Liver (tissue), 9 donors: Measurements from ENCODE around the gene ZNF664. TPM values are rescaled to one million over a fixed set of nuclear protein-coding genes. Genes with fewer than 3 reads are reported as not detected.

ENCODE experiments used
- DNase-seq: peaks from one replicate; pipeline ENCODE4 v3.0.0-alpha.2; 2017; ENCODE audit warnings: low spot score
- H3K27ac ChIP-seq, 2 donors: one replicate each; pipeline ENCODE4 v1.7.0; 2013; ENCODE audit warnings: inconsistent platforms in 2 of 2, low read length in 2 of 2, control low read depth in 1 of 2, low read depth in 1 of 2, mild to moderate bottlenecking in 1 of 2
- H3K27me3 ChIP-seq, 4 donors: one replicate each; pipeline versions ENCODE4 v1.6.1 to v1.7.0; 2013; ENCODE audit warnings: low read length in 3 of 4, inconsistent platforms in 1 of 4, mild to moderate bottlenecking in 1 of 4, moderate library complexity in 1 of 4; ENCODE audit not compliant: control insufficient read depth in 4 of 4, insufficient read depth in 4 of 4
- H3K36me3 ChIP-seq, 4 donors: one replicate each; pipeline versions ENCODE4 v1.6.1 to v1.7.0; 2013; ENCODE audit warnings: low read length in 3 of 4, mild to moderate bottlenecking in 3 of 4, low read depth in 1 of 4, moderate library complexity in 1 of 4; ENCODE audit not compliant: control insufficient read depth in 4 of 4, insufficient read depth in 3 of 4
- H3K4me1 ChIP-seq, 4 donors: one replicate each; pipeline versions ENCODE4 v1.6.1 to v1.7.0; 2013; ENCODE audit warnings: low read length in 3 of 4, mild to moderate bottlenecking in 3 of 4, moderate library complexity in 1 of 4; ENCODE audit not compliant: control insufficient read depth in 4 of 4, insufficient read depth in 4 of 4
- H3K4me3 ChIP-seq, 3 donors: one replicate each; pipeline versions ENCODE4 v1.6.1 to v1.7.0; 2013; ENCODE audit warnings: low read length in 3 of 3, control low read depth in 1 of 3, low read depth in 1 of 3, mild to moderate bottlenecking in 1 of 3
- H3K9ac ChIP-seq, 2 donors: one replicate each; pipeline ENCODE4 v1.7.0; 2013; ENCODE audit warnings: low read length in 2 of 2, mild to moderate bottlenecking in 2 of 2, moderate library complexity in 2 of 2, control low read depth in 1 of 2, low read depth in 1 of 2
- H3K9me3 ChIP-seq, 4 donors: one replicate each; pipeline versions ENCODE4 v1.6.1 to v1.7.0; 2013; ENCODE audit warnings: low read length in 3 of 4; ENCODE audit not compliant: control insufficient read depth in 4 of 4
- ATF3 ChIP-seq: IDR thresholded peaks from 2 replicates; pipeline ENCODE4 v1.6.1; 2016; ENCODE audit warnings: antibody characterized with exemption
- CTCF ChIP-seq: fragments of 150-350 bp; IDR thresholded peaks from 2 replicates; pipeline ENCODE4 v1.5.1; 2017; ENCODE audit warnings: improper control_type of control experiment, low read depth, low read length; ENCODE audit not compliant: missing input control
- FOXA1 ChIP-seq: IDR thresholded peaks from 2 replicates; pipeline ENCODE4 v1.6.1; 2016; ENCODE audit warnings: antibody characterized with exemption
- FOXA2 ChIP-seq: IDR thresholded peaks from 2 replicates; pipeline ENCODE4 v1.6.1; 2016; ENCODE audit warnings: antibody characterized with exemption
- HNF4A ChIP-seq, 2 donors: conservative IDR thresholded peaks; 2 replicates each; pipeline ENCODE4 v1.6.1; 2016; ENCODE audit warnings: antibody characterized with exemption in 2 of 2, mild to moderate bottlenecking in 2 of 2
- HNF4G ChIP-seq: IDR thresholded peaks from 2 replicates; pipeline ENCODE4 v1.6.1; 2016; ENCODE audit warnings: antibody characterized with exemption
- JUND ChIP-seq, 2 donors: IDR thresholded peaks; 2 replicates each; pipeline ENCODE4 v1.6.1; 2016; ENCODE audit warnings: antibody characterized with exemption in 2 of 2
- MAX ChIP-seq: IDR thresholded peaks from 2 replicates; pipeline ENCODE4 v1.6.1; 2016; ENCODE audit warnings: antibody characterized with exemption
- RAD21 ChIP-seq, 2 donors: IDR thresholded peaks; 2 replicates each; pipeline ENCODE4 v1.6.1; 2016; ENCODE audit warnings: antibody characterized with exemption in 2 of 2, mild to moderate bottlenecking in 2 of 2
- REST ChIP-seq: IDR thresholded peaks from 2 replicates; pipeline ENCODE4 v1.6.1; 2016; ENCODE audit warnings: antibody characterized with exemption, mild to moderate bottlenecking
- RXRA ChIP-seq, 2 donors: IDR thresholded peaks; 2 replicates each; pipeline ENCODE4 v1.6.1; 2017 to 2018; ENCODE audit warnings: antibody characterized with exemption in 2 of 2, mild to moderate bottlenecking in 1 of 2
- SP1 ChIP-seq: IDR thresholded peaks from 2 replicates; pipeline ENCODE4 v1.6.1; 2018; ENCODE audit warnings: antibody characterized with exemption, mild to moderate bottlenecking
- ZBTB33 ChIP-seq: IDR thresholded peaks from 2 replicates; pipeline ENCODE4 v1.6.1; 2016; ENCODE audit warnings: antibody characterized with exemption
- WGBS: extraction: QIAGEN DNeasy Blood & Tissue Kit; methylation state at CpG from one replicate; pipeline ENCODE4 v1.1.7; 2013; 5-methylcytosine and 5-hydroxymethylcytosine counted together
- polyA plus RNA-seq, 2 donors: library from polyadenylated mRNA; stranded (reverse) in 1 of 2; unstranded in 1 of 2; fragments of 200-250 nt in 1 of 2; fragments of >200 nt in 1 of 2; fragmentation: Nextera tagmentation in 1 of 2; extraction: Ambion mirVana in 1 of 2; gene quantifications; one replicate each; pipeline versions ENCODE4 v1.2.1 to v1.2.3, GENCODE V29; 2013 to 2015
- total RNA-seq, 2 donors: library from RNA; depleted of rRNA; stranded (reverse); fragments of >200 nt; gene quantifications; one replicate each; pipeline ENCODE4 v1.2.3, GENCODE V29; 2014
- donor health status: healthy.
- donor health status: healthy.
- donor health status: healthy.
- donor health status: healthy.
- donor health status: healthy.

Gene ZNF664
- total and polyA plus RNA-seq, 4 donors: 7.2 to 40.3 (median 29.6) TPM

GRCh38 chr12:123937707-123938591 lies 35.1 kb upstream of the ZNF664 start:
- H3K9ac ChIP-seq: no peak overlapping the region
- 75% methylated on average over 16 of the region's 16 CpGs for WGBS
- H3K9me3 ChIP-seq: peaks cover 0 to 3% (median 0%) of the 10 kb centered on the region in 4 donors
- no peak for DNase-seq
- H3K27ac ChIP-seq: peak overlapping the region in 1 of 2 donors; percentile 29
- TF ChIP-seq ZBTB33 (no peak), FOXA2 (no peak), RXRA (IDR thresholded peaks at IDR 0.05) (no peak), SP1 (no peak), JUND (IDR thresholded peaks at IDR 0.05) (no peak), FOXA1 (no peak), REST (no peak), ATF3 (no peak), RAD21 (IDR thresholded peaks at IDR 0.05) (no peak), HNF4G (no peak), HNF4A (conservative IDR thresholded peaks at IDR 0.05) (no peak), MAX (no peak), CTCF (no peak)
- H3K36me3 ChIP-seq: peaks cover 5 to 17% (median 9%) of the 10 kb centered on the region in 4 donors
- peaks cover 0 to 1% (median 0%) of the 10 kb centered on the region in 4 donors for H3K4me1 ChIP-seq
- no peak overlapping the region for H3K4me3 ChIP-seq
- H3K27me3 ChIP-seq: no peaks in the 10 kb centered on the region
